B cell (primary cell): ENCODE data around the gene DPYD. TPM values are rescaled to one million over a fixed set of nuclear protein-coding genes. Genes with fewer than 3 reads are reported as not detected.

Source experiments
- ATAC-seq: fragments of 200-7000 bp; cut with Tn5 transposase; one replicate; pipeline ENCODE4 v1.10.0; 2021; ENCODE audit warnings: low read depth, mild to moderate bottlenecking, moderate number of reproducible peaks, moderate library complexity
- CTCF ChIA-PET: fragments of 350-600 bp; sonication (Branson Sonifier 250); formaldehyde crosslinking; loops from one replicate; lab custom pipeline; 2021; ENCODE audit warnings: antibody characterized with exemption, inconsistent platforms; lab: Charles Lee
- POLR2A ChIA-PET: fragments of 350-600 bp; sonication (Branson Sonifier 250); formaldehyde crosslinking; loops from one replicate; lab custom pipeline; 2021; ENCODE audit warnings: antibody characterized with exemption; lab: Charles Lee
- DNase-seq: peaks from one replicate; pipeline ENCODE4 v3.0.0; 2013
- H2AFZ ChIP-seq: 2 replicates; pipeline ENCODE4 v1.6.1; 2012; ENCODE audit warnings: mild to moderate bottlenecking, low read depth, low read length; ENCODE audit not compliant: insufficient read depth, poor library complexity, severe bottlenecking
- H3K27ac ChIP-seq, 2 donors: 1 replicate in 1 of 2; 2 replicates in 1 of 2; pipeline ENCODE4 v1.5.1; 2012 to 2013; ENCODE audit warnings: low read length in 2 of 2, mild to moderate bottlenecking in 2 of 2, moderate library complexity in 1 of 2
- H3K27me3 ChIP-seq, 4 experiments: fragments of 200-600 bp in 1 of 4; sonication (generic) in 1 of 4; replicated peaks in 1 of 4; 1 replicate in 2 of 4; 2 replicates in 2 of 4; pipeline versions ENCODE4 v1.6.1 to v1.7.0; 2013 to 2016; ENCODE audit warnings: low read length in 3 of 4, mild to moderate bottlenecking in 2 of 4, mixed read lengths in 1 of 4, moderate library complexity in 1 of 4; ENCODE audit not compliant: insufficient read depth in 4 of 4, control insufficient read depth in 3 of 4; ENCODE audit errors: control extremely low read depth in 1 of 4
- H3K36me3 ChIP-seq, 2 experiments: replicated peaks in 1 of 2; 1 replicate in 1 of 2; 2 replicates in 1 of 2; pipeline versions ENCODE4 v1.6.1 to v1.7.1; 2013; ENCODE audit warnings: low read length in 1 of 2; ENCODE audit not compliant: insufficient read depth in 2 of 2, control insufficient read depth in 1 of 2; ENCODE audit errors: control extremely low read depth in 1 of 2, extremely low read depth in 1 of 2
- H3K4me1 ChIP-seq, 2 donors: fragments of 200-600 bp in 1 of 2; sonication (generic) in 1 of 2; 1 replicate in 1 of 2; 2 replicates in 1 of 2; pipeline versions ENCODE4 v1.5.1 to v1.6.1; 2013 to 2017; ENCODE audit warnings: low read length in 2 of 2; ENCODE audit not compliant: control insufficient read depth in 2 of 2, insufficient read depth in 2 of 2
- H3K4me2 ChIP-seq: replicated peaks from 2 replicates; pipeline ENCODE3; 2012; ENCODE audit warnings: mild to moderate bottlenecking, low read depth, low read length; ENCODE audit not compliant: poor library complexity, severe bottlenecking
- H3K4me3 ChIP-seq, 5 experiments: fragments of 200-600 bp in 1 of 5; sonication (generic) in 1 of 5; 1 replicate in 3 of 5; 2 replicates in 2 of 5; pipeline versions ENCODE4 v1.5.1 to v1.7.0; 2011 to 2016; ENCODE audit warnings: low read length in 4 of 5, mild to moderate bottlenecking in 4 of 5, low read depth in 2 of 5, control low read depth in 1 of 5, moderate library complexity in 1 of 5; ENCODE audit not compliant: insufficient read depth in 1 of 5; ENCODE audit errors: control extremely low read depth in 1 of 5, extremely low read depth in 1 of 5
- H3K79me2 ChIP-seq: fragments of 200-600 bp; sonication (generic); one replicate; pipeline ENCODE4 v1.6.0; 2016; ENCODE audit warnings: low read length; ENCODE audit not compliant: control insufficient read depth, insufficient read depth
- H3K9ac ChIP-seq: fragments of 200-600 bp; sonication (generic); 2 replicates; pipeline ENCODE4 v1.6.1; 2017; ENCODE audit warnings: mild to moderate bottlenecking, low read length, moderate library complexity
- H3K9me3 ChIP-seq, 3 donors: one replicate each; pipeline versions ENCODE4 v1.6.1 to v1.7.1; 2013; ENCODE audit warnings: low read length in 2 of 3; ENCODE audit not compliant: control insufficient read depth in 2 of 3, insufficient read depth in 1 of 3; ENCODE audit errors: control extremely low read depth in 1 of 3
- H4K20me1 ChIP-seq: 2 replicates; pipeline ENCODE4 v1.6.0; 2012; ENCODE audit warnings: mild to moderate bottlenecking, low read length; ENCODE audit not compliant: insufficient read depth, control insufficient read depth, poor library complexity, severe bottlenecking
- H3K27ac Mint-ChIP-seq: one replicate; pipeline ENCODE4 v1.8.0; 2021; ENCODE audit warnings: mixed read lengths
- H3K27me3 Mint-ChIP-seq: one replicate; pipeline ENCODE4 v1.8.0; 2021; ENCODE audit warnings: mixed read lengths
- H3K4me1 Mint-ChIP-seq: one replicate; pipeline ENCODE4 v1.8.0; 2021; ENCODE audit warnings: mixed read lengths
- H3K4me3 Mint-ChIP-seq: one replicate; pipeline ENCODE4 v1.8.0; 2021; ENCODE audit warnings: mixed read lengths
- H3K9me3 Mint-ChIP-seq: one replicate; pipeline ENCODE4 v1.8.0; 2022; ENCODE audit warnings: mixed read lengths; ENCODE audit not compliant: insufficient read depth
- EZH2 ChIP-seq: IDR thresholded peaks from 2 replicates; pipeline ENCODE4 v1.6.1; 2012; ENCODE audit warnings: borderline replicate concordance, low read depth, mild to moderate bottlenecking, moderate library complexity, low read length; ENCODE audit not compliant: insufficient read depth, poor library complexity, severe bottlenecking
- WGBS: methylation state at CpG from one replicate; pipeline ENCODE4 v1.1.5; 2013; ENCODE audit warnings: missing lambda C conversion rate; ENCODE audit not compliant: insufficient coverage; 5-methylcytosine and 5-hydroxymethylcytosine counted together
- intact Hi-C: fragments of 100-400 bp; cut with micrococcal nuclease; formaldehyde crosslinking; loops from one replicate; pipeline ENCODE4 v1.10.0; 2022
- polyA plus RNA-seq: library from polyadenylated mRNA; depleted of rRNA; stranded (reverse); fragments of >200 nt; gene quantifications from 2 replicates; pipeline ENCODE4 v1.2.3, GENCODE V29; 2012
- total RNA-seq, 2 donors: library from RNA; stranded (reverse); fragments of 120-200 nt in 1 of 2; gene quantifications; 1 replicate in 1 of 2; 2 replicates in 1 of 2; pipeline versions ENCODE4 v1.2.3 to v1.2.4, GENCODE V29; 2013 to 2022
- TF ChIP-seq, protein P1 (sequence below): fragments of 200-600 bp; IDR thresholded peaks from one replicate; pipeline ENCODE4 v1.8.0; 2022; ENCODE audit warnings: antibody characterized with exemption, mild to moderate bottlenecking

Gene DPYD
- total and polyA plus RNA-seq, 2 donors (not counting 1 experiment from before 2014, with no cell fraction given): 4.2 to 19.0 TPM

DNA sequence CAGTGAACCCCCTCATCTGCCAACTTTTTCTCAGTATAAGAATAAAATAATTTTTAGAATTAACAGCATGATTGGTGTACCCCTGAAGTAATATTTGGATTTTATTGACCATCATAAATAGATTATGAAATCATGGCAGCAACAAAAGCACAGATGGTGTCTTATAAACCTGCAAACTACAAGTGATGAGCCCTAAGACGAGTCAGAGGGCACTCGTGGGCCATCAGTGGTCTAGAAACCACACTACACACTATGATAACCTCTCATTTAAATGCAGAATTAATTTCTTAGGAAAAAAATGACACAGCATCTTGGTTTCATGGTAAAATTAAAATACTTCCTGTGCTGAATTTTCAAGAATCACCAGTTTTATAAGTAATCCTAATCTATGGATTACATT lies 886.9 kb downstream of the DPYD start:
- H3K27ac ChIP-seq: no peak overlapping the region
- no peaks in the 10 kb centered on the region for H3K36me3 ChIP-seq
- Mint-ChIP-seq H3K4me3 (no peak overlapping the region), H3K27ac (no peak overlapping the region), H3K27me3 (no peaks in the 10 kb centered on the region), H3K9me3 (peaks cover 6% of the 10 kb centered on the region), H3K4me1 (no peaks in the 10 kb centered on the region)
- H3K4me2 ChIP-seq: no peak overlapping the region
- H3K79me2 ChIP-seq: no peaks in the 10 kb centered on the region
- intact Hi-C loops: no loop called here
- peaks cover 0 to 4% (median 0%) of the 10 kb centered on the region in 3 donors for H3K9me3 ChIP-seq
- no peak for DNase-seq
- TF ChIP-seq EZH2: no peak
- TF ChIP-seq, protein P1, sequence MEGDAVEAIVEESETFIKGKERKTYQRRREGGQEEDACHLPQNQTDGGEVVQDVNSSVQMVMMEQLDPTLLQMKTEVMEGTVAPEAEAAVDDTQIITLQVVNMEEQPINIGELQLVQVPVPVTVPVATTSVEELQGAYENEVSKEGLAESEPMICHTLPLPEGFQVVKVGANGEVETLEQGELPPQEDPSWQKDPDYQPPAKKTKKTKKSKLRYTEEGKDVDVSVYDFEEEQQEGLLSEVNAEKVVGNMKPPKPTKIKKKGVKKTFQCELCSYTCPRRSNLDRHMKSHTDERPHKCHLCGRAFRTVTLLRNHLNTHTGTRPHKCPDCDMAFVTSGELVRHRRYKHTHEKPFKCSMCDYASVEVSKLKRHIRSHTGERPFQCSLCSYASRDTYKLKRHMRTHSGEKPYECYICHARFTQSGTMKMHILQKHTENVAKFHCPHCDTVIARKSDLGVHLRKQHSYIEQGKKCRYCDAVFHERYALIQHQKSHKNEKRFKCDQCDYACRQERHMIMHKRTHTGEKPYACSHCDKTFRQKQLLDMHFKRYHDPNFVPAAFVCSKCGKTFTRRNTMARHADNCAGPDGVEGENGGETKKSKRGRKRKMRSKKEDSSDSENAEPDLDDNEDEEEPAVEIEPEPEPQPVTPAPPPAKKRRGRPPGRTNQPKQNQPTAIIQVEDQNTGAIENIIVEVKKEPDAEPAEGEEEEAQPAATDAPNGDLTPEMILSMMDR: no peak
- 40% methylated on average over 2 of the region's 2 CpGs for WGBS
- no peak for ATAC-seq
- no peak overlapping the region for H3K4me3 ChIP-seq
- no peaks in the 10 kb centered on the region for H3K4me1 ChIP-seq
- H3K9ac ChIP-seq: no peak overlapping the region
- H2AFZ ChIP-seq: no peak overlapping the region
- ChIA-PET POLR2A (no interaction called here), CTCF (no interaction called here)
- no peaks in the 10 kb centered on the region for H4K20me1 ChIP-seq
- H3K27me3 ChIP-seq: no peaks in the 10 kb centered on the region
